HCT116 (cell line): Measurements from ENCODE around the gene SORCS2. TPM values are rescaled to one million over a fixed set of nuclear protein-coding genes. Genes with fewer than 3 reads are reported as not detected.

Source experiments
- ATAC-seq: fragments of 200-7000 bp; cut with Tn5 transposase; 2 replicates; pipeline ENCODE4 v1.9.1; 2020; ENCODE audit warnings: mild to moderate bottlenecking, moderate library complexity
- BruUV-seq: library from RNA; stranded (reverse); fragments of 400-500 nt; replicated peaks from 2 replicates; lab custom pipeline; 2021; lab: Mats Ljungman, UMichigan
- CTCF ChIA-PET: fragments of 300-600 bp; sonication (Branson Sonifier 250); formaldehyde crosslinking; loops from one replicate; lab custom pipeline; 2021; ENCODE audit warnings: antibody characterized with exemption; lab: Charles Lee
- POLR2A ChIA-PET: fragments of 300-600, 350-600 bp; sonication (Branson Sonifier 250); formaldehyde crosslinking; loops from one replicate; lab custom pipeline; 2021; ENCODE audit warnings: antibody characterized with exemption; lab: Charles Lee
- RAD21 ChIA-PET, 2 experiments: fragments of 300-600 bp; sonication (Branson Sonifier 250); formaldehyde crosslinking; loops; one replicate each; lab custom pipeline; 2023; ENCODE audit warnings: low total read pairs in 2 of 2; ENCODE audit not compliant: uncharacterized antibody in 2 of 2, unreplicated experiment in 2 of 2, low non-redundant PET in 1 of 2; lab: Charles Lee
- DNase-seq: peaks from one replicate; pipeline ENCODE4 v3.0.0-alpha.2; 2010; ENCODE audit warnings: low read depth, low spot score
- H2AFZ ChIP-seq: fragments of 200-600 bp; shearing (Covaris generic), sonication (generic); 2 replicates; pipeline ENCODE4 v1.6.1; 2017; ENCODE audit warnings: low read depth, mixed run types, mixed read lengths, antibody characterized with exemption, low read length; ENCODE audit not compliant: poor library complexity, severe bottlenecking
- H3K27ac ChIP-seq: 2 replicates; pipeline ENCODE4 v1.5.1; 2012; ENCODE audit warnings: low read depth, low read length
- H3K27me3 ChIP-seq: fragments of 200-600 bp; sonication (generic); 2 replicates; pipeline ENCODE4 v1.6.1; 2016; ENCODE audit warnings: mixed run types, low read length, mixed read lengths; ENCODE audit not compliant: insufficient read depth
- H3K36me3 ChIP-seq, 2 experiments: fragments of 200-500 bp in 1 of 2; fragments of 200-600 bp in 1 of 2; sonication (Bioruptor generic) in 1 of 2; sonication (generic) in 1 of 2; 2 replicates each; pipeline versions ENCODE4 v1.5.1 to v1.6.1; 2014 to 2016; ENCODE audit warnings: low read length in 2 of 2, inconsistent platforms in 1 of 2, mixed read lengths in 1 of 2, mixed run types in 1 of 2; ENCODE audit not compliant: insufficient read depth in 2 of 2, control insufficient read depth in 1 of 2
- H3K4me1 ChIP-seq, 2 experiments: fragments of 200-600 bp in 1 of 2; sonication (generic) in 1 of 2; 2 replicates each; pipeline versions ENCODE4 v1.5.1 to v1.6.1; 2012 to 2017; ENCODE audit warnings: low read length in 2 of 2, inconsistent platforms in 1 of 2, mild to moderate bottlenecking in 1 of 2, mixed read lengths in 1 of 2, mixed run types in 1 of 2, moderate library complexity in 1 of 2; ENCODE audit not compliant: insufficient read depth in 2 of 2, control insufficient read depth in 1 of 2
- H3K4me2 ChIP-seq: fragments of 200-600 bp; sonication (generic); 2 replicates; pipeline ENCODE4 v1.6.1; 2017; ENCODE audit warnings: mixed run types, low read length, mixed read lengths
- H3K4me3 ChIP-seq, 2 experiments: fragments of 200-600 bp in 1 of 2; sonication (generic) in 1 of 2; replicated peaks in 1 of 2; 2 replicates each; pipeline ENCODE4 v1.5.1; 2011 to 2016; ENCODE audit warnings: low read length in 2 of 2, control low read depth in 1 of 2, low read depth in 1 of 2, mild to moderate bottlenecking in 1 of 2, mixed read lengths in 1 of 2, mixed run types in 1 of 2
- H3K79me2 ChIP-seq: fragments of 200-600 bp; sonication (generic); 2 replicates; pipeline ENCODE4 v1.6.1; 2017; ENCODE audit warnings: mild to moderate bottlenecking, mixed run types, low read length, moderate library complexity, mixed read lengths; ENCODE audit not compliant: insufficient read depth
- H3K9ac ChIP-seq: fragments of 200-600 bp; sonication (generic); 2 replicates; pipeline ENCODE4 v1.6.1; 2016; ENCODE audit warnings: low read length, mixed read lengths
- H3K9me2 ChIP-seq: fragments of 200-600 bp; sonication (generic), shearing (Covaris generic); 2 replicates; pipeline ENCODE4 v1.6.1; 2017; ENCODE audit warnings: mixed run types, mild to moderate bottlenecking, moderate library complexity; ENCODE audit not compliant: insufficient read depth
- H3K9me3 ChIP-seq, 2 experiments: fragments of 200-500 bp in 1 of 2; fragments of 200-600 bp in 1 of 2; sonication (Bioruptor generic) in 1 of 2; sonication (generic) in 1 of 2; 2 replicates each; pipeline ENCODE4 v1.6.1; 2014 to 2017; ENCODE audit warnings: low read length in 2 of 2, mixed read lengths in 2 of 2, inconsistent platforms in 1 of 2, low read depth in 1 of 2, mild to moderate bottlenecking in 1 of 2, mixed run types in 1 of 2, moderate library complexity in 1 of 2; ENCODE audit not compliant: control insufficient read depth in 1 of 2, insufficient read depth in 1 of 2
- H4K20me1 ChIP-seq: fragments of 200-600 bp; sonication (generic), shearing (Covaris generic); 2 replicates; pipeline ENCODE4 v1.6.1; 2017; ENCODE audit warnings: mixed run types, mild to moderate bottlenecking, moderate library complexity; ENCODE audit not compliant: insufficient read depth
- ATF3 ChIP-seq: IDR thresholded peaks from 2 replicates; pipeline ENCODE4 v1.6.1; 2012
- CBX3 ChIP-seq: IDR thresholded peaks from 2 replicates; pipeline ENCODE4 v1.6.1; 2012; ENCODE audit warnings: low read depth
- CEBPB ChIP-seq: IDR thresholded peaks from 2 replicates; pipeline ENCODE4 v1.6.1; 2012; ENCODE audit warnings: low read depth
- EGR1 ChIP-seq: IDR thresholded peaks from 2 replicates; pipeline ENCODE4 v1.6.1; 2012; ENCODE audit warnings: low read depth
- ELF1 ChIP-seq: IDR thresholded peaks from 2 replicates; pipeline ENCODE4 v1.6.1; 2012; ENCODE audit warnings: low read depth, borderline replicate concordance
- FOSL1 ChIP-seq: IDR thresholded peaks from 2 replicates; pipeline ENCODE4 v1.6.1; 2012; ENCODE audit warnings: low read depth
- JUND ChIP-seq: IDR thresholded peaks from 2 replicates; pipeline ENCODE4 v1.6.1; 2012
- POLR2A ChIP-seq: IDR thresholded peaks from 2 replicates; pipeline ENCODE4 v1.7.0; 2011; ENCODE audit warnings: borderline replicate concordance; ENCODE audit not compliant: insufficient read depth, insufficient read length; ENCODE audit errors: extremely low read depth
- POLR2AphosphoS5 ChIP-seq: IDR thresholded peaks from 2 replicates; pipeline ENCODE4 v1.6.1; 2011; ENCODE audit warnings: mild to moderate bottlenecking, low read depth, low read length, moderate library complexity
- RAD21 ChIP-seq: IDR thresholded peaks from 2 replicates; pipeline ENCODE4 v1.6.1; 2012; ENCODE audit warnings: low read depth, mild to moderate bottlenecking
- REST ChIP-seq: IDR thresholded peaks from 2 replicates; pipeline ENCODE4 v1.6.1; 2012; ENCODE audit warnings: low read depth
- SIN3A ChIP-seq: IDR thresholded peaks from 2 replicates; pipeline ENCODE4 v1.6.1; 2012; ENCODE audit warnings: low read depth
- SP1 ChIP-seq: IDR thresholded peaks from 2 replicates; pipeline ENCODE4 v1.6.1; 2012; ENCODE audit warnings: low read depth
- SRF ChIP-seq: IDR thresholded peaks from 2 replicates; pipeline ENCODE4 v1.6.1; 2012; ENCODE audit warnings: low read depth
- TCF7L2 ChIP-seq: IDR thresholded peaks from 2 replicates; pipeline ENCODE4 v1.7.0; 2011; ENCODE audit warnings: borderline replicate concordance, inconsistent platforms; ENCODE audit not compliant: insufficient read depth, insufficient read length; ENCODE audit errors: extremely low read depth
- ZNF274 ChIP-seq: fragments of 200-500 bp; sonication (Bioruptor generic); IDR thresholded peaks from 2 replicates; pipeline ENCODE4 v1.6.1; 2014; ENCODE audit warnings: mild to moderate bottlenecking, low read depth, low read length, inconsistent platforms
- intact Hi-C: fragments of 100-400 bp; cut with micrococcal nuclease; formaldehyde crosslinking; loops from 2 replicates; pipeline ENCODE4 v1.10.0; 2022
- total RNA-seq: library from RNA; stranded (reverse); gene quantifications from one replicate; pipeline ENCODE4 v1.2.1, GENCODE V29; 2021; ENCODE audit not compliant: unreplicated experiment
- TF ChIP-seq, protein P1 (sequence below), 3 experiments: fragments of 200-600 bp in 1 of 3; sonication (generic) in 1 of 3; IDR thresholded peaks in 2 of 3; conservative IDR thresholded peaks in 1 of 3; 2 replicates each; pipeline ENCODE4 v1.5.1; 2012 to 2017; ENCODE audit warnings: low read depth in 2 of 3, low read length in 2 of 3, antibody characterized with exemption in 1 of 3, borderline replicate concordance in 1 of 3, control low read depth in 1 of 3, mild to moderate bottlenecking in 1 of 3, mixed read lengths in 1 of 3, mixed run types in 1 of 3, moderate library complexity in 1 of 3; ENCODE audit not compliant: insufficient read depth in 1 of 3
- TF ChIP-seq, protein P2 (sequence below): IDR thresholded peaks from 2 replicates; pipeline ENCODE4 v1.6.1; 2011; ENCODE audit warnings: mild to moderate bottlenecking, low read length, moderate library complexity; ENCODE audit not compliant: insufficient replicate concordance; ENCODE audit errors: extremely low read depth

Gene SORCS2
- total RNA-seq, 1 experiment from 2014 or later = 0.37 TPM

DNA sequence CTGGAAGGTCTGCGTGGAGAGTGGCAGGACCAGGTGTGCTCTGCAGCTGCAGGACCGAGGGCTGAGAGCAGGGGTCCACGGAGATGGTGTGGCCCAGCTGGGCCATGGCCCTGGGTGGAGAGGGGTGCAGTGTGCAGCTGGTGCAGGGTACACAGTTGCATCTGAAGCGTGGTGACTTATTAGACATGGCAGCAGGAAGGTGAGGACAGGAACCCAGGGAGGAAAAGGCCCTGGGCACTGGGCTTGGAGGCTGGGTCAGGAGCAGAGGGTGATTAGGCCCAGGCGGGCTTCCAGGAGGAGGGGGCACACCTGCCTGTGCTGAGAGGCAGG, 457.0 kb downstream of the SORCS2 start:
- ATAC-seq = no peak
- TF ChIP-seq SRF = no peak
- TF ChIP-seq RAD21 = no peak
- no peak for TF ChIP-seq CBX3
- TF ChIP-seq, protein P1, sequence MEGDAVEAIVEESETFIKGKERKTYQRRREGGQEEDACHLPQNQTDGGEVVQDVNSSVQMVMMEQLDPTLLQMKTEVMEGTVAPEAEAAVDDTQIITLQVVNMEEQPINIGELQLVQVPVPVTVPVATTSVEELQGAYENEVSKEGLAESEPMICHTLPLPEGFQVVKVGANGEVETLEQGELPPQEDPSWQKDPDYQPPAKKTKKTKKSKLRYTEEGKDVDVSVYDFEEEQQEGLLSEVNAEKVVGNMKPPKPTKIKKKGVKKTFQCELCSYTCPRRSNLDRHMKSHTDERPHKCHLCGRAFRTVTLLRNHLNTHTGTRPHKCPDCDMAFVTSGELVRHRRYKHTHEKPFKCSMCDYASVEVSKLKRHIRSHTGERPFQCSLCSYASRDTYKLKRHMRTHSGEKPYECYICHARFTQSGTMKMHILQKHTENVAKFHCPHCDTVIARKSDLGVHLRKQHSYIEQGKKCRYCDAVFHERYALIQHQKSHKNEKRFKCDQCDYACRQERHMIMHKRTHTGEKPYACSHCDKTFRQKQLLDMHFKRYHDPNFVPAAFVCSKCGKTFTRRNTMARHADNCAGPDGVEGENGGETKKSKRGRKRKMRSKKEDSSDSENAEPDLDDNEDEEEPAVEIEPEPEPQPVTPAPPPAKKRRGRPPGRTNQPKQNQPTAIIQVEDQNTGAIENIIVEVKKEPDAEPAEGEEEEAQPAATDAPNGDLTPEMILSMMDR (IDR thresholded peaks at IDR 0.05 in 2 of 3, conservative IDR thresholded peaks at IDR 0.05 in 1 of 3; ENCODE audit: borderline replicate concordance in 1 of 3, insufficient read depth in 1 of 3, low read depth in 2 of 3, low read length in 2 of 3) = no peak
- TF ChIP-seq POLR2AphosphoS5 = no peak
- TF ChIP-seq ZNF274 = no peak
- TF ChIP-seq ELF1 = no peak
- TF ChIP-seq EGR1 = no peak
- no peak for TF ChIP-seq TCF7L2
- TF ChIP-seq, protein P2, sequence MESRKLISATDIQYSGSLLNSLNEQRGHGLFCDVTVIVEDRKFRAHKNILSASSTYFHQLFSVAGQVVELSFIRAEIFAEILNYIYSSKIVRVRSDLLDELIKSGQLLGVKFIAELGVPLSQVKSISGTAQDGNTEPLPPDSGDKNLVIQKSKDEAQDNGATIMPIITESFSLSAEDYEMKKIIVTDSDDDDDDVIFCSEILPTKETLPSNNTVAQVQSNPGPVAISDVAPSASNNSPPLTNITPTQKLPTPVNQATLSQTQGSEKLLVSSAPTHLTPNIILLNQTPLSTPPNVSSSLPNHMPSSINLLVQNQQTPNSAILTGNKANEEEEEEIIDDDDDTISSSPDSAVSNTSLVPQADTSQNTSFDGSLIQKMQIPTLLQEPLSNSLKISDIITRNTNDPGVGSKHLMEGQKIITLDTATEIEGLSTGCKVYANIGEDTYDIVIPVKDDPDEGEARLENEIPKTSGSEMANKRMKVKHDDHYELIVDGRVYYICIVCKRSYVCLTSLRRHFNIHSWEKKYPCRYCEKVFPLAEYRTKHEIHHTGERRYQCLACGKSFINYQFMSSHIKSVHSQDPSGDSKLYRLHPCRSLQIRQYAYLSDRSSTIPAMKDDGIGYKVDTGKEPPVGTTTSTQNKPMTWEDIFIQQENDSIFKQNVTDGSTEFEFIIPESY = no peak
- TF ChIP-seq JUND = no peak
- no peak for TF ChIP-seq REST
- TF ChIP-seq POLR2A = no peak
- TF ChIP-seq CEBPB = no peak
- no peak for TF ChIP-seq SP1
- no peak for TF ChIP-seq ATF3
- no peak for TF ChIP-seq FOSL1
- TF ChIP-seq SIN3A = no peak
- TF ChIP-seq, all 23 proteins: peak for 0
- H3K4me2 ChIP-seq = no peak overlapping the region
- H3K4me3 ChIP-seq = no peak overlapping the region
- no peak for DNase-seq
- no peaks in the 10 kb centered on the region for H3K36me3 ChIP-seq
- BruUV-seq = no TSS peak
- ChIA-PET POLR2A (no interaction called here), RAD21 (no interaction called here), CTCF (no interaction called here)
- no peaks in the 10 kb centered on the region for H3K9me2 ChIP-seq
- H3K27ac ChIP-seq = no peak overlapping the region
- peaks cover 0 to 32% of the 10 kb centered on the region in 2 experiments; a peak in 3 of 4 replicates for H3K4me1 ChIP-seq
- no peaks in the 10 kb centered on the region for H3K27me3 ChIP-seq
- no peak overlapping the region for H3K9ac ChIP-seq
- H3K9me3 ChIP-seq = no peaks in the 10 kb centered on the region; a peak in 1 of 4 replicates
- no peak overlapping the region for H2AFZ ChIP-seq
- H3K79me2 ChIP-seq = no peaks in the 10 kb centered on the region
- no peaks in the 10 kb centered on the region for H4K20me1 ChIP-seq
- intact Hi-C loops = no loop called here
